Measurements from ENCODE around the gene ARHGAP22.

GRCh38 chr10:48520184-48520506 lies 84.7 kb downstream of the ARHGAP22 start:
- TF ChIP-seq CTCF (IDR thresholded peaks at IDR 0.05) (no peak), POLR2A (IDR thresholded peaks at IDR 0.05) (no peak)

Measured in vagina (tissue), 2 donors.